ENCODE measurements around the gene PDIA2.

- TF ChIP-seq POLR2AphosphoS5 (IDR thresholded peaks at IDR 0.05) (no peak), POLR2A (IDR thresholded peaks at IDR 0.05) (no peak), EP300 (IDR thresholded peaks at IDR 0.05) (no peak)
- TF ChIP-seq, protein P1, sequence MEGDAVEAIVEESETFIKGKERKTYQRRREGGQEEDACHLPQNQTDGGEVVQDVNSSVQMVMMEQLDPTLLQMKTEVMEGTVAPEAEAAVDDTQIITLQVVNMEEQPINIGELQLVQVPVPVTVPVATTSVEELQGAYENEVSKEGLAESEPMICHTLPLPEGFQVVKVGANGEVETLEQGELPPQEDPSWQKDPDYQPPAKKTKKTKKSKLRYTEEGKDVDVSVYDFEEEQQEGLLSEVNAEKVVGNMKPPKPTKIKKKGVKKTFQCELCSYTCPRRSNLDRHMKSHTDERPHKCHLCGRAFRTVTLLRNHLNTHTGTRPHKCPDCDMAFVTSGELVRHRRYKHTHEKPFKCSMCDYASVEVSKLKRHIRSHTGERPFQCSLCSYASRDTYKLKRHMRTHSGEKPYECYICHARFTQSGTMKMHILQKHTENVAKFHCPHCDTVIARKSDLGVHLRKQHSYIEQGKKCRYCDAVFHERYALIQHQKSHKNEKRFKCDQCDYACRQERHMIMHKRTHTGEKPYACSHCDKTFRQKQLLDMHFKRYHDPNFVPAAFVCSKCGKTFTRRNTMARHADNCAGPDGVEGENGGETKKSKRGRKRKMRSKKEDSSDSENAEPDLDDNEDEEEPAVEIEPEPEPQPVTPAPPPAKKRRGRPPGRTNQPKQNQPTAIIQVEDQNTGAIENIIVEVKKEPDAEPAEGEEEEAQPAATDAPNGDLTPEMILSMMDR (IDR thresholded peaks at IDR 0.05): no peak
These were observed 1.2 kb upstream of the PDIA2 start for GRCh38 chr16:281660-282255.
